Mesendoderm (in vitro differentiated cells): Measurements from ENCODE around the gene PYGB.

Experiments used
- DNase-seq: peaks from one replicate; pipeline ENCODE4 v3.0.0; 2013
- H2AK5ac ChIP-seq: 2 replicates; pipeline ENCODE4 v1.6.1; 2013; ENCODE audit warnings: low read length, inconsistent platforms
- H2BK120ac ChIP-seq: 2 replicates; pipeline ENCODE4 v1.6.1; 2013; ENCODE audit warnings: low read depth, mild to moderate bottlenecking, low read length, moderate library complexity, mixed read lengths
- H2BK15ac ChIP-seq: replicated peaks from 2 replicates; pipeline ENCODE4 v1.6.1; 2013; ENCODE audit warnings: low read depth, mild to moderate bottlenecking, moderate library complexity
- H2BK5ac ChIP-seq: 2 replicates; pipeline ENCODE4 v1.6.1; 2013; ENCODE audit warnings: low read length, inconsistent platforms
- H3K18ac ChIP-seq: 2 replicates; pipeline ENCODE4 v1.6.1; 2013; ENCODE audit warnings: mild to moderate bottlenecking, low read length, mixed read lengths
- H3K23ac ChIP-seq: one replicate; pipeline ENCODE4 v1.6.1; 2013; ENCODE audit warnings: low read length
- H3K27ac ChIP-seq: 2 replicates; pipeline ENCODE4 v1.5.1; 2013; ENCODE audit warnings: low read depth, mild to moderate bottlenecking, inconsistent platforms, low read length, moderate library complexity
- H3K27me3 ChIP-seq: 2 replicates; pipeline ENCODE4 v1.6.1; 2013; ENCODE audit warnings: low read length, control low read depth, mild to moderate bottlenecking, inconsistent platforms; ENCODE audit not compliant: insufficient read depth, poor library complexity
- H3K36me3 ChIP-seq: 2 replicates; pipeline ENCODE4 v1.6.1; 2013; ENCODE audit warnings: low read length, inconsistent platforms; ENCODE audit not compliant: control insufficient read depth, insufficient read depth
- H3K4ac ChIP-seq: one replicate; pipeline ENCODE4 v1.6.1; 2013; ENCODE audit warnings: low read depth, mild to moderate bottlenecking, low read length, moderate library complexity
- H3K4me1 ChIP-seq: 2 replicates; pipeline ENCODE4 v1.6.1; 2013; ENCODE audit warnings: low read depth, low read length, inconsistent platforms; ENCODE audit not compliant: control insufficient read depth
- H3K4me2 ChIP-seq: 2 replicates; pipeline ENCODE4 v1.6.1; 2013; ENCODE audit warnings: low read length
- H3K4me3 ChIP-seq: 2 replicates; pipeline ENCODE4 v1.5.1; 2013; ENCODE audit warnings: mild to moderate bottlenecking, low read length
- H3K56ac ChIP-seq: one replicate; pipeline ENCODE4 v1.6.1; 2013; ENCODE audit warnings: low read length
- H3K79me1 ChIP-seq: 2 replicates; pipeline ENCODE4 v1.6.1; 2013; ENCODE audit warnings: low read length, inconsistent platforms
- H3K79me2 ChIP-seq: 2 replicates; pipeline ENCODE4 v1.6.1; 2013; ENCODE audit warnings: mild to moderate bottlenecking, low read length; ENCODE audit not compliant: control insufficient read depth, insufficient read depth
- H3K9ac ChIP-seq: 2 replicates; pipeline ENCODE4 v1.6.1; 2013; ENCODE audit warnings: low read length, inconsistent platforms
- H4K5ac ChIP-seq: one replicate; pipeline ENCODE4 v1.6.1; 2013; ENCODE audit warnings: low read length
- H4K8ac ChIP-seq: one replicate; pipeline ENCODE4 v1.6.1; 2013; ENCODE audit warnings: low read depth, mild to moderate bottlenecking, control low read depth, low read length, moderate library complexity
- WGBS: extraction: QIAGEN DNeasy Blood & Tissue Kit; methylation state at CpG from one replicate; pipeline ENCODE4 v1.1.7; 2013; ENCODE audit warnings: low lambda C conversion rate, missing lambda C conversion rate; ENCODE audit not compliant: insufficient coverage; ENCODE audit errors: extremely low coverage; 5-methylcytosine and 5-hydroxymethylcytosine counted together

PYGB gene

GRCh38 chr20:25281541-25281991 lies 33.7 kb downstream of the PYGB start:
- Histone ChIP-seq H4K8ac (no peak overlapping the region), H2BK5ac (no peak overlapping the region), H3K18ac (no peak overlapping the region), H3K9ac (no peak overlapping the region), H3K79me2 (no peaks in the 10 kb centered on the region), H3K4me1 (no peaks in the 10 kb centered on the region), H2AK5ac (no peak overlapping the region), H3K56ac (no peak overlapping the region), H3K4ac (no peak overlapping the region), H2BK120ac (no peak overlapping the region), H3K27me3 (no peaks in the 10 kb centered on the region), H2BK15ac (no peak overlapping the region), H3K4me2 (no peak overlapping the region), H3K4me3 (no peak overlapping the region), H3K79me1 (no peaks in the 10 kb centered on the region), H3K36me3 (peaks cover 13% of the 10 kb centered on the region), H4K5ac (no peak overlapping the region), H3K27ac (no peak overlapping the region), H3K23ac (no peak overlapping the region)
- WGBS = no CpG with 5 or more reads among the region's 21 CpGs
- DNase-seq = no peak

DNA sequence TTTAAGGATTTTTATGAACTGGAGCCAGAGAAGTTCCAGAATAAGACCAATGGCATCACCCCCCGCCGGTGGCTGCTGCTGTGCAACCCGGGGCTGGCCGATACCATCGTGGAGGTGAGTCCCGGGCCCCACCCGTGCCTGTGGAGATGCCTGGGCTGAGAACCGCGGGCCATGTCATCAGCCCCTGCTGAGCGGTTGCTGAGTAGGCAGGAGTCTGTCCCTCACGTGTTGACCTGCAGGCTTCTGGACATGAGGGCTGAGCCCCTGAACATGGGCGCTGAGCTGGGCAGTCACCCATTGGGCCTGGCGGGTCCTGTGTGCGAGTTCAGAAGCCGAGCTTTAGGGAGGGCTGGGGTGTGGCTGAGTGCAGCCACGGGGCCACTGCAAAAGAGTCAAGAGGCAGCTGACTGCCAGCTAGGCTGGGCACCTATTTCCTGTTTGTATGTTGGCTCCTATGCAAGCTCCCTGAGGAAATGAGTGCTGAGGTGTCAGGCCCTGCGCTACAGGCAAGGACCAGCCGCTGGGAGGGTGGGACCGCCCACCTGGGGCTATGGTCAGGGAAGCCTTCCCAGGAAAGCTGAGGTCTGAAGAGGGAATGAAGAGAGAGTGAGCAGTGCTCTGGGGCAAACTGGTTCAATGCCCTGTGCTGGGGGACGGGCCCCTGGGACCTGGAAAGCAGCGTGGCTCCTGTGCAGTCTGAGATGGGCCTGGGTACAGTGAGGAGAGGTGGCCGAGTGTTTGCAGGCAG lies 34.3 kb downstream of the PYGB start:
- Histone ChIP-seq H3K56ac (no peak overlapping the region), H3K36me3 (peaks cover 13% of the 10 kb centered on the region), H3K27ac (no peak overlapping the region), H3K23ac (no peak overlapping the region), H3K4me3 (no peak overlapping the region), H3K4me1 (no peaks in the 10 kb centered on the region), H3K27me3 (no peaks in the 10 kb centered on the region), H2AK5ac (no peak overlapping the region), H2BK5ac (no peak overlapping the region), H2BK120ac (no peak overlapping the region), H4K5ac (no peak overlapping the region), H3K9ac (no peak overlapping the region), H3K4ac (no peak overlapping the region), H3K79me1 (no peaks in the 10 kb centered on the region), H2BK15ac (no peak overlapping the region), H3K4me2 (no peak overlapping the region), H3K79me2 (no peaks in the 10 kb centered on the region), H3K18ac (no peak overlapping the region), H4K8ac (no peak overlapping the region)
- WGBS = no CpG with 5 or more reads among the region's 22 CpGs
- DNase-seq = no peak

DNA sequence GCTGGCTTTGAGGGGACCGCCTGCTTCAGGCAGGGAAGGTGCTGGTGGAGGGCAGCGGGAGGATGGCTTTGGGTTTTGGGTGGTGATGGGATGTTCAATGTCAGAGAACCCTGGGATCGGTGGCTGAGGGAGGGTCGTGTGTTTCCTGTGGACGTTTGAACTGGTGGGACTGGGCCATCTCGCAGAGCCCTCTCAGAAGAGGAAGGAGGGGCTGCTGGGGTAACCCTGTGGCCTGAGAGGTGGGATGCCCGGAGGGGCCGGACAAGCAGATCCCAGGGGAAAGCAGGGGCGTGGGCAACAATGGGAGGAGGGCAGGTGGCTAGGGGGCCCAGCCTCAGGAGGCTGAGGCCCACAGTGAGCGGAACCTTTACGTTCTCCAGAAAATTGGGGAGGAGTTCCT lies 34.9 kb downstream of the PYGB start:
- no CpG with 5 or more reads among the region's 11 CpGs for WGBS
- no peak for DNase-seq
- no peaks in the 10 kb centered on the region for H3K27me3 ChIP-seq

DNA sequence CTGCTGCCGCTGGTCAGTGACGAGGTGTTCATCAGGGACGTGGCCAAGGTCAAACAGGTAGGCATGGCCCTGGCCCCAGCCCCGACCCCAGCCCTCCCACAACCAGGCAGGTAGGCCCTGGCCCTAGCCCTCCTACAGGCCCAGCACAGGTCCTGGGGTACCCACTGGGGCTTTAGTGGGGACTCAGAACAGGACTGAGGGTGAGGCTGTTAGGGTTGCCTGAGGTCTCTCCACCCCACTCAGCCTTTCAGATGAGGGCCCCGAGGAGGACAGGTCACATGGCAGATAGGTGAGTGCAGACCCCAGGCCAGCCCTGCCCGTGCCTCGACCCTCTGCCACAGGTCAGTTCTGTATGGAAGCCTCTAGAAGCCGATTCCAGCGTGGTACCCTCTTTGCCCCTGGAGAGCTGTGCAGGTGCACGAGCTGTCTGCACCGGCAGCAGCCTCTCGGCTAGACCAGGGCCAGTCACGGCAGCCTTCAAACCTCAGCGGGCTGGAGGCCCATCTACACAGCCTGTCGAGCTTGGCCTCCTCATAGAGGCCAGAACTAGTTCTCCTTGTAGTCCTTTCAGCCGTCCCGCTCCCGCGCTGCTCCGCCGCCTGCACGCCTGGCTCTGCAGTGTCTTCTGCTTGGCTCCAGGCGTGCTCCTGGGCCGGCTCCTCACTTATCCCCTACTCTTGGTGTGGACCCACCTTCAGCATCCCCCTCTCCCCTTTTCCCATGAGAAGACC lies 35.5 kb downstream of the PYGB start:
- H3K56ac ChIP-seq = no peak overlapping the region
- H3K9ac ChIP-seq = no peak overlapping the region
- no peak for DNase-seq
- H3K4me1 ChIP-seq = no peaks in the 10 kb centered on the region
- no peak overlapping the region for H4K8ac ChIP-seq
- H2BK120ac ChIP-seq = no peak overlapping the region
- peaks cover 13% of the 10 kb centered on the region for H3K36me3 ChIP-seq
- WGBS = no CpG with 5 or more reads among the region's 24 CpGs
- no peak overlapping the region for H3K18ac ChIP-seq
- H2AK5ac ChIP-seq = no peak overlapping the region
- H4K5ac ChIP-seq = no peak overlapping the region
- no peaks in the 10 kb centered on the region for H3K27me3 ChIP-seq
- H3K4me3 ChIP-seq = no peak overlapping the region
- no peak overlapping the region for H3K27ac ChIP-seq
- H3K23ac ChIP-seq = no peak overlapping the region
- no peak overlapping the region for H2BK15ac ChIP-seq
- H3K79me2 ChIP-seq = no peaks in the 10 kb centered on the region
- no peak overlapping the region for H3K4me2 ChIP-seq
- no peaks in the 10 kb centered on the region for H3K79me1 ChIP-seq
- no peak overlapping the region for H3K4ac ChIP-seq
- H2BK5ac ChIP-seq = no peak overlapping the region

More for the DNA sequence above, 34.9 kb downstream of the PYGB start:
- H3K4me3 ChIP-seq = no peak overlapping the region
- no peaks in the 10 kb centered on the region for H3K4me1 ChIP-seq
- no peak overlapping the region for H3K4ac ChIP-seq
- H2BK120ac ChIP-seq = no peak overlapping the region
- no peak overlapping the region for H2AK5ac ChIP-seq
- H2BK5ac ChIP-seq = no peak overlapping the region
- no peak overlapping the region for H3K56ac ChIP-seq
- H3K9ac ChIP-seq = no peak overlapping the region
- peaks cover 13% of the 10 kb centered on the region for H3K36me3 ChIP-seq
- H3K18ac ChIP-seq = no peak overlapping the region
- H3K4me2 ChIP-seq = no peak overlapping the region
- H3K27ac ChIP-seq = no peak overlapping the region
- no peak overlapping the region for H2BK15ac ChIP-seq
- H3K79me2 ChIP-seq = no peaks in the 10 kb centered on the region
- H4K8ac ChIP-seq = no peak overlapping the region
- H4K5ac ChIP-seq = no peak overlapping the region
- H3K23ac ChIP-seq = no peak overlapping the region
- no peaks in the 10 kb centered on the region for H3K79me1 ChIP-seq

DNA sequence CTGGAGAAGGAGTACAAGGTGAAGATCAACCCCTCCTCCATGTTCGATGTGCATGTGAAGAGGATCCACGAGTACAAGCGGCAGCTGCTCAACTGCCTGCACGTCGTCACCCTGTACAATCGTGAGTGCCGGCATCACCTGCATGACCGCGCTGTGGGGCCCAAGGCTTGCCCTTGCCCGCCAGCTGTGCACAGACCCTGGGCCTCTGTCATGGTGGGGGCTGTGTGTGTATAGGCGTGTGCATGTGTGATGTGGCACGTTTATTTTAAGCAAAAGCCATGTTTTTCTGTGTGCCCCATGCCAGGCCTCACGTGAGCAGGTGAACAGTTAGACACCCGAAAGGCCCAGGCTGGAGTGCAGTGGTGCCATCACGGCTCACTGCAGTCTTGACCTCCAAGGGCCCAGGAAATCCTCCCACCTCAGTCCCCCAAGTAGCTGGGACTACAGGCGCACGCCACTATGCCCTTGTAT lies 36.3 kb downstream of the PYGB start:
- H3K9ac ChIP-seq = no peak overlapping the region
- no peak overlapping the region for H3K56ac ChIP-seq
- no peak overlapping the region for H3K4me3 ChIP-seq
- H3K36me3 ChIP-seq = peaks cover 15% of the 10 kb centered on the region
- no peak overlapping the region for H4K8ac ChIP-seq
- no peaks in the 10 kb centered on the region for H3K79me2 ChIP-seq
- H3K4me1 ChIP-seq = no peaks in the 10 kb centered on the region
- no peak overlapping the region for H3K27ac ChIP-seq
- H3K4me2 ChIP-seq = no peak overlapping the region
- H4K5ac ChIP-seq = no peak overlapping the region
- H2BK120ac ChIP-seq = no peak overlapping the region
- H3K27me3 ChIP-seq = no peaks in the 10 kb centered on the region
- DNase-seq = no peak
- H3K18ac ChIP-seq = no peak overlapping the region
- no CpG with 5 or more reads among the region's 17 CpGs for WGBS
- no peaks in the 10 kb centered on the region for H3K79me1 ChIP-seq
- no peak overlapping the region for H2AK5ac ChIP-seq
- H3K23ac ChIP-seq = no peak overlapping the region
- no peak overlapping the region for H2BK5ac ChIP-seq
- H2BK15ac ChIP-seq = no peak overlapping the region
- no peak overlapping the region for H3K4ac ChIP-seq
